Endodermal cell (in vitro differentiated cells): ENCODE results near the gene SGO2. TPM values are rescaled to one million over a fixed set of nuclear protein-coding genes. Genes with fewer than 3 reads are reported as not detected.

Experiments used
- DNase-seq: peaks from one replicate; pipeline ENCODE4 v3.0.0-alpha.2; 2017
- H3K27ac ChIP-seq: 2 replicates; pipeline ENCODE4 v1.5.1; 2013; ENCODE audit warnings: mild to moderate bottlenecking, low read depth, low read length, moderate library complexity
- H3K27me3 ChIP-seq: 2 replicates; pipeline ENCODE4 v1.6.1; 2013; ENCODE audit warnings: mild to moderate bottlenecking, low read length, moderate library complexity; ENCODE audit not compliant: insufficient read depth, control insufficient read depth, poor library complexity, severe bottlenecking
- H3K36me3 ChIP-seq: 2 replicates; pipeline ENCODE4 v1.7.0; 2013; ENCODE audit warnings: mild to moderate bottlenecking, low read length, moderate library complexity; ENCODE audit not compliant: control insufficient read depth, insufficient read depth
- H3K4me1 ChIP-seq: one replicate; pipeline ENCODE4 v1.7.0; 2013; ENCODE audit warnings: low read length; ENCODE audit not compliant: control insufficient read depth, insufficient read depth
- H3K4me3 ChIP-seq: 2 replicates; pipeline ENCODE4 v1.5.1; 2013; ENCODE audit warnings: mild to moderate bottlenecking, low read length, moderate library complexity
- H3K9ac ChIP-seq: 2 replicates; pipeline ENCODE4 v1.6.1; 2013; ENCODE audit warnings: mild to moderate bottlenecking, low read length, moderate library complexity; ENCODE audit not compliant: poor library complexity, severe bottlenecking; ENCODE audit errors: extremely low read depth
- H3K9me3 ChIP-seq: 2 replicates; pipeline ENCODE4 v1.6.1; 2013; ENCODE audit warnings: mild to moderate bottlenecking, low read length, moderate library complexity; ENCODE audit not compliant: control insufficient read depth
- H3K27ac Mint-ChIP-seq: 2 replicates; pipeline ENCODE4 v1.8.0; 2020; ENCODE audit warnings: mixed read lengths
- H3K27me3 Mint-ChIP-seq: 2 replicates; pipeline ENCODE4 v1.8.0; 2021; ENCODE audit warnings: mild to moderate bottlenecking, mixed read lengths; ENCODE audit not compliant: insufficient read depth
- H3K36me3 Mint-ChIP-seq: 2 replicates; pipeline ENCODE4 v1.8.0; 2020; ENCODE audit warnings: low read depth, mixed read lengths
- H3K4me1 Mint-ChIP-seq: 2 replicates; pipeline ENCODE4 v1.8.0; 2020; ENCODE audit warnings: mixed read lengths
- H3K4me3 Mint-ChIP-seq: 2 replicates; pipeline ENCODE4 v1.8.0; 2020; ENCODE audit warnings: mild to moderate bottlenecking, moderate library complexity, mixed read lengths
- H3K9me3 Mint-ChIP-seq: 2 replicates; pipeline ENCODE4 v1.8.0; 2020; ENCODE audit warnings: mild to moderate bottlenecking, mixed read lengths
- CTCF ChIP-seq: fragments of 200-600 bp; sonication (generic); conservative IDR thresholded peaks from 2 replicates; pipeline ENCODE4 v1.5.0; 2021; ENCODE audit warnings: antibody characterized with exemption, mild to moderate bottlenecking
- WGBS, 2 experiments: methylation state at CpG; one replicate each; pipeline versions ENCODE4 v1.1.5 to v1.1.7; 2013; ENCODE audit warnings: missing lambda C conversion rate in 2 of 2, mixed read lengths in 1 of 2; ENCODE audit not compliant: insufficient coverage in 1 of 2, insufficient read length in 1 of 2; 5-methylcytosine and 5-hydroxymethylcytosine counted together
- total RNA-seq, 2 donors: library from RNA; stranded (reverse); fragmentation: NEBNext Ultra II Directional in 1 of 2; extraction: Animal tissue kit (Norgen Biotek cat#: 25700) in 1 of 2; gene quantifications; 2 replicates in 1 of 2; 3 replicates in 1 of 2; pipeline ENCODE4 v1.2.1, GENCODE V29; 2021

Gene SGO2
- total RNA-seq, 2 donors from 2014 or later: 20.0 to 37.8 TPM

DNA sequence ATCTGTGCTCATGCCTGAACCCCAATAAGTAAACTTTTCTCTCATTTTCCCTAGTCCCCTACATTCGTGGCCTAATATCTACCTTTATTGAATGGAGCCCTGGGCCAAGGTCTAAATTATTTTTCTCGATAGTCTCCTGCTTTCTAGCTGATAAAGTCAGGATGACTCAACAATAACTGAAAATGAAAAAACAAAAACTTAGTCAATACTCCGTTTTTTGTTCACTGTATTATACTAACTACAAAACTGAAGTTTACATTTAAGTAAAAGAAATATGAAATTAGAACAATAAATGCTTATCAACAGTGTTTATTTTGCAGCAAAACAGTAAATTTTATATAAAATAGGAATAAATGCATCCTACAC is 92.0 kb downstream of the SGO2 start:
- Mint-ChIP-seq H3K4me3 (no peak overlapping the region), H3K4me1 (peaks cover 2% of the 10 kb centered on the region), H3K27ac (no peak overlapping the region), H3K27me3 (no peaks in the 10 kb centered on the region), H3K9me3 (no peaks in the 10 kb centered on the region), H3K36me3 (no peaks in the 10 kb centered on the region)
- WGBS, 2 experiments: 83 to 88% methylated on average over 1 to 3 of the region's 3 CpGs
- no peak for TF ChIP-seq CTCF
- no peak for DNase-seq
- H3K9me3 ChIP-seq: no peaks in the 10 kb centered on the region
- no peak overlapping the region for H3K9ac ChIP-seq
- H3K27ac ChIP-seq: no peak overlapping the region
- H3K4me1 ChIP-seq: peaks cover 2% of the 10 kb centered on the region
- no peak overlapping the region for H3K4me3 ChIP-seq
- H3K27me3 ChIP-seq: no peaks in the 10 kb centered on the region
- no peaks in the 10 kb centered on the region for H3K36me3 ChIP-seq

- no peak overlapping the region for H3K27ac ChIP-seq
- no peaks in the 10 kb centered on the region for H3K36me3 ChIP-seq
- 85 to 93% methylated on average over 2 to 3 of the region's 3 CpGs for WGBS, 2 experiments
- H3K36me3 Mint-ChIP-seq: no peaks in the 10 kb centered on the region
- H3K9ac ChIP-seq: no peak overlapping the region
- peak; percentile 34 for TF ChIP-seq CTCF
- H3K4me1 ChIP-seq: peaks cover 2% of the 10 kb centered on the region
- no peak for DNase-seq
- H3K9me3 Mint-ChIP-seq: no peaks in the 10 kb centered on the region
- H3K27me3 Mint-ChIP-seq: peaks cover 5% of the 10 kb centered on the region
- no peaks in the 10 kb centered on the region for H3K27me3 ChIP-seq
- no peaks in the 10 kb centered on the region for H3K9me3 ChIP-seq
- H3K4me3 ChIP-seq: no peak overlapping the region
- H3K4me1 Mint-ChIP-seq: peaks cover 2% of the 10 kb centered on the region
- H3K27ac Mint-ChIP-seq: no peak overlapping the region
- no peak overlapping the region for H3K4me3 Mint-ChIP-seq
These were observed 92.6 kb downstream of the SGO2 start for GRCh38 chr2:200618590-200619021.

GRCh38 chr2:200619279-200619678 is 93.3 kb downstream of the SGO2 start:
- DNase-seq: no peak
- Histone ChIP-seq H3K4me1 (peaks cover 2% of the 10 kb centered on the region), H3K9me3 (no peaks in the 10 kb centered on the region), H3K27ac (no peak overlapping the region), H3K27me3 (no peaks in the 10 kb centered on the region), H3K9ac (no peak overlapping the region), H3K36me3 (no peaks in the 10 kb centered on the region), H3K4me3 (no peak overlapping the region)
- H3K9me3 Mint-ChIP-seq: no peaks in the 10 kb centered on the region
- H3K27me3 Mint-ChIP-seq: peaks cover 6% of the 10 kb centered on the region
- H3K4me3 Mint-ChIP-seq: no peak overlapping the region
- no peak overlapping the region for H3K27ac Mint-ChIP-seq
- no peak for TF ChIP-seq CTCF
- H3K36me3 Mint-ChIP-seq: no peaks in the 10 kb centered on the region
- whole genome bisulfite sequencing, 2 experiments: 82% methylated on average over 2 of the region's 2 CpGs; no CpG with 5 or more reads in 1 of the 2 experiments
- peaks cover 2% of the 10 kb centered on the region for H3K4me1 Mint-ChIP-seq
